CD4-positive, alpha-beta T cell treated with Interleukin-6 for 4 hours (primary cell): ENCODE results near the gene SPATS2.
"Not testable (repeated sequence)": the region's sequence is repeated elsewhere in the genome, so short reads cannot be mapped to it uniquely, and the experiment has no call there.

Experiments used
- DNase-seq: peaks from one replicate; pipeline ENCODE4 v3.0.0-alpha.2; 2020; ENCODE audit warnings: mixed read lengths

SPATS2 gene

DNA sequence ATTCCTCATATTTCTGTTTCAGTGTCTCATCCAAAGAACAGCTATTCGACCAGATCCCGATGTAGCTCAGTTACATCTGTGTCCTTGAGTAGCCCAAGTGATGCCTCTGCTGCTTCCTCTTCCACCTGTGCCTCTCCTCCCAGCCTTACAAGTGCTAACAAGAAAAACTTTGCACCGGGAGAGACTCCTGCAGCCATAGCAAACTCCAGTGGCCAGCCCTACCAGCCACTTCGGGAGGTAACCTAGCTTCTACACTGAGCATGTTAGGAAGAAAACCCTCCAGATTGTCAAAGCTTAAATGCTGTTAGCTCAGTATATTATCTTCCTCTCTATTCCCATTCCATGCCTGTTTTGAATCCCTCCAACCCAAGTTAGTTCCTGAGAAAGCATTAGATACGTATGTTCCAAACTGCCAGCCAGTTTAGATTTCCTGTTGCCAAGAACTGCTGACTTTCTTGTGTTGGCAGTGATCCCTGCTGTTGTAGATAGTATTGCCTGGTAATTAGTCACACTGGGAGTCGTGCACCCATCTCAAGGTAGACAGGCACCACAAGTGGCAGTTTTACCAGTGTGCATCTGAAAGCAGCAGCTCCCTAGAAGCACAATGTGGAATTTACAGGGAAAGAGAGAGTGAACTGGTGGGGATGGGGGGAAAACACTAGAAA, 157.5 kb downstream of the SPATS2 start:
- DNase-seq = no peak

DNA sequence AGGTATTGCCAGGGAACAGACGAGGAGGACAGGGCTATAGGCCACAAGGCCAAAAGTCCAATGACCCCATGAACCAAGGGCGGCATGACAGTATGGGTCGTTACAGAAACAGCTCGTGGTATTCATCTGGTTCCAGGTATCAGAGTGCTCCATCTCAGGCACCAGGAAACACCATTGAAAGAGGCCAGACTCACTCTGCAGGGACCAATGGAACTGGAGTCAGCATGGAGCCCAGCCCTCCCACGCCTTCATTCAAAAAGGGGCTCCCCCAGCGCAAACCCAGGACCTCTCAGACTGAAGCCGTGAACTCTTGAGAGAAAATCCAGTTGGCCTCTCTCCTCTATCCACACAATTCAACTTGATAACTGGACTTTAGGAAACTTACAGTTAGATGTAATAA, 158.7 kb downstream of the SPATS2 start:
- DNase-seq = no peak

DNA sequence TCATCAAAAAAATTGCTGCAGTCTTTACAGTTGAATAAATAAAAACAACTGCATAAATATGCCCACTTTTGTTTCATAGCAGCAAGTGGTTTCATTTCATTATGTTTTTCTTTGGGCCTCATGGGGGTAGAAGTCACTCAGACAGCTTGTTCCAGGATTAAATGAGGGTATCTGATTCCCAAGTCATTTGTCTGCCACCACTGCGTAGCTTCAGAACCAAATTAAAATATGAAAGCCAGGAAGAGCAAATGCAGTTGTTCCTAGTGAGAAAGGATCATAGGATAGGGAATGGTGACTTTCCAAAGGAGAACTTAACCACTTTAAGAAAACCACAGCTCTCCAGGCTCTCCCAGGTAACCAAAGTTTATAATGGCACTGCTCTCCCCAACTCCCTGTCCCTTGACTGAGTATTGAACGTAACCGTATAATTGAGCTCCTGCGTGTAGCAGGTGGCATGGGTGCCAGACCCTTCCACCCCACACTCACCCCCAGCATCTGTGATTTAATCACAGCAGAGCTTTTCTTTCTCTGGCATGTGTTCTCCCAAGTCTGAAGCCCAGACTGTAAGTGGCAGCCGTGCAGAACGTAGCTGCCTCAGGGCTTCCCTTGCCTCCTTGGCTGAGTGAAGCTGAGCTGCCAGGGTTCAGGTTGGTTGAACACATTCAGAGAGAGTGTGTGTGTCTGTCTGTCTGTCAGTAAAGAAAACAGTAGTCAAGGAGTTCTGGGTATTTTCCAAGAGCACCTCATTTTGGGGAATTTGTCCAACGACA, 160.3 kb downstream of the SPATS2 start:
- DNase-seq = no peak

DNA sequence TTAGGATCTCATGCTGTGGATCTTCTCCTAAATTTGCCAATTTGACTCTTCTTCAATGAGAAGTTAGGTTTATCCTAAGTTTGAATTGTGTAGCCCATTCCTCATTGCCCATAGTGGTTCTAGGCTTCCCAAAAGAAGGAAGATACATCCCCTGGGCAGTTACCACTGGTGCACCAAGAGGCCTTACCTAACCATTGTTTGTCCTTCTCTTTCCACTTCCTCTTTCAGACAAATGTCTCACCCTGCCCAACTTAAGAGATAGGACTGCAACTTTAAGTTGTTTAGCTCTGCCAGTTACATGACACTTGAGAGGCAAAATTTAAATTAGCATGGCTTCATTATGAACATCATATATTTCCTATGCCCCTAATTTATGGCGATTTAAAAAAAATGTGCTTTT, 162.2 kb downstream of the SPATS2 start:
- DNase-seq = no peak

DNA sequence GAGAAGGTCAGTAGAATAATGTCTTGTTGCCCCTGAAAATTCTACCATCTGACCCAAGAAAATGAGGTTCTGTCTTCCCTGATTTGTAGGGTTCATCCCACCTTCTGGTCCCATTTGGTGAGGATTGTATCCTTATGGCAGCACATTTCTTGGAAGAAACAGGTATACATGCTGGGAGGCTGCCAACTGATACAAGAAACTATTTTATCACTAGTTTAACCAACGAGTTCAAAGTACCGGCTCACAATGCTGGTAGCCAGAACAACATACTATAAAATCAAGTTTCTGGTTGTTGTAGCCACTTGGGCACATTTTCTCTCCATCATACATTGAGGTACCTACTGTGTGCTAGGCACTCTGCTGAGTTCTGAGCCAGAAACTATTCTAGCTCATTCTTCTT, 164.5 kb downstream of the SPATS2 start:
- no peak for DNase-seq

DNA sequence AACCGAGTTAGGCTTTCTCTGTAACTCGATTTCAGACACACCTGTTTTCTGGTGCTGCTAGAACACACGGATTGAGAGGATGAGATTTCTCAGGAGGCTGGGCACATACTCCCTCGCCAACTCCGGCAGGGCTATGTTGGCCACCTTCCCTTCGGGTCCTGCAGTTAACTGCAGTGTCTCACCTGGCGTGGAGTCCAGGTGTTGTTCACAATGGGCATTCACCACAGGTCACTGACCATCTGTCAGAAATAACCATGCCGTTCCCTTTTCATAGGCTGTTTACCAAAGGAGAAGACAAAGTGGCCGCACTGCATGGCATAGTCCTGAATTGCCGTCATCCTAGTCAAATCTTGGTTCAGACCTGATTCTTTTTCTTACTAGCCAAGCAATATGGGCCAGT, 166.1 kb downstream of the SPATS2 start:
- no peak for DNase-seq

DNA sequence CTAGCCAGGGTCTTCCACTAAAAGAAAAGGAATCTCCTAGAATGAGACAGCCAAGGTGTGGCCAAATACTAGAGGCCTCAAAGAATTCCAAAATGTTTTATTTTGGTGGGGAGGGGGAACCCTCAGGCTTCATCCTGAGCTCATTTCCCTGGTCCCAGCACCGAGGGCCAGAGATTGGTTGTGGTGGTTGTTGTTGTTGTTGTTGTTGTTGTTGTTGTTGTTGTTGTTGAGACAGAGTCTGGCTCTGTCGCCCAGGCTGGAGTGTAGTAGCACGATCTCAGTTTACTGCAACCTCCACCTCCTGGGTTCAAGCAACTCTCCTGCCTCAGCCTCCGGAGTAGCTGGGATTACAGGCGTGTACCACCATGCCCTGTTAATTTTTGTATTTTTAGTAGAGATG, 166.9 kb downstream of the SPATS2 start:
- not testable (repeated sequence) for DNase-seq

DNA sequence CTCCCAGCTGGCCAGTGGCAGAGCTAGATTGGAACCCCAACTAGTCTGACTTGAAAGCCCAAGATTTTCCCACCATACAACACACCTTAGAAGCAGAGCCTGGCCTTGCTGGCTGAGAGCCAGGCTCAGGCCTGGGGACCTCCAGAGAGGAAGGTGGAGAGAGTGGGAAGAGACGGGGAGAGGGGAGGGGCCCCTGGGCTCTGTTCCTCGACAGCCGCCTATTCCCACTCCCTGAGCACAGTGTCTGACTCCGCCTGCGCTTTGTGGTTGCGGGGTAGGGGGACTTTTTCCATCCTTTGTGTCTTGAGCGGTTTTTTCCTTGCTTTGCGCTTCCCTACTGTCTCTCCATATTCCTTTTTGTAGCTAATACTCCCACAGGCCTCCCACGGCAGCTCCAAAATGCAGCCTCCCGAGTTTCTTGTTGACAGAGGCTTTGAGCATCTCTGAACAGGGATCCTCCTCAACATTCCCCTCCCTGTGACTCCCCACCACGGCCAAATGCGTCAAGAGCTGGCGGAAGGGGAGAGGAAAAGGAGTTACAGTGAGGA, 167.5 kb downstream of the SPATS2 start:
- DNase-seq = no peak

DNA sequence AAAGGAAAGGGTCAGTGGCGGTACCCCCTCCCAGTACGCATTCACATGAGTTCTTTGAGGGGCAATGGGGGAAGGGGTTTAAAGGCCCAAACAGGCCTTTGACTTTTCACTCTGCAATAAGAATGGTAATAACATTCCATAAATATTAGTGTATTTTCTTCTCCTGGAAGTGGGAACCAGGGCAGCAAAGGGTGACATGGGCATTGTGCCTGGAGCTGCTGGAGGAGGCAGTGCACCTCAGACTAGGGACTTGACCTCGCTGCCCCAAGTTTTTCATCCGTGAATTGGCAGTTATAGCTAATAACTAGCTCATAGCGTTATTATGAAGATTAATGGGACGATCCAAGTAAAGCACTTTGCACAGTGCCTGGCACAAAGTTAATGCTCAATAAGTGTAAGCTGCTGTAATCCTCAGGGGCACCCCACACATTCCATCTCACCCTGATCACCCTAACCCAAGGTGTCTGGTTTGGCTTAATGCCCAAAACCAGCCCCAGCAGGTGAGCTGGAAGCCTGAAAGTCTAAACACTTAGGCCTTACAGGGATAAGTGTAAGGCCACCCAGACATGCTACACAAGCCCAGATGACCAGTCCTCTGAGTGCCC, 168.8 kb downstream of the SPATS2 start:
- DNase-seq = no peak

DNA sequence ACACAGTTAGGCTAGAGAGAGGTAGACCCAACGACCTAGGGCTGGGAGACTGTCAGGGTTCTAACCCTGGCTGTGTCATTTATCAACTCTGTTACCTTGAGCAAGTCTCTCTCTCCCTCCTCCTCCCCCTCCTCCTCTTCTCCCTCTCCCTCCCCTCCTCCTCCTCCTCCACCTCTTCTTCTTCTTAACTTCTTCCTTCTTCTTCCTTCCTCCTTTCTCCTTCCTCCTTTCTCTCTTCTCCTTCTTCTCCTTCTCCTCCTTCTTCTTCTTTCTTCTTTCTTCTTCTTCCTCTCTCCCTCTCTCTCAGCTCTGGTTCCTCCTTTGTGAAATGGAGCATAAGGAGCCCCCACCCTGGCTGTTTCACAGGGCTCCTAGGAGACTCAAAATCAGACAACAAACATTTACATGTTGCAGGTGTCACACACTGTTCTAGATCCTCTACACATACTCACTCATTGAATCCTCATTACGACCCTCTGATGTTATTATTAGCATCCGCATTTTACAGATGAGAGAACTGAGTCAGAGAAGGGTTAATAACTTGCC, 169.3 kb downstream of the SPATS2 start:
- DNase-seq = no peak

DNA sequence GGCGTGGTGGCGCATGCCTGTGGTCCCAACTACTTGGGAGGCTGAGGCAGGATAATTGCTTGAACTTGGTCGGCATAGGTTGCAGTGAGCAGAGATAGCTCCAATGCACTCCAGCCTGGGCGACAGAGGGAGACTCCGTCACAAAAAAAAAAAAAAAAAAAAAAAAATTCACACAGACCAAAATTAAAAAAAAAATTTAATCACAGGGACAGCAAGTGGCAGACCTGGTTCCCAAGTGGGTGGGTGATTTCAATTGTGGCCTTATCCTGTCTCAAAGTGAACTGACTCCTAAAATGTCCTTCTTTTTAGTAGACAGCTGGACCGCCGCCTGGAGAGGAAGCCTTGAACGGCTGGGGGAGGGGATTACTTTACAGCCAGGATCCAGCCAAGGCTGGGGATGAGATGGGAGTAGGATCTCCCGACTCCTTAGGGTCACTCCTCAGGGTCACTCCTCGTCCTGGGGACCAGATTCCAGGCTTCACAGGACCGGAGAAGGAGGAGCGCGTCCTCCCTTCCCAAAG, 170.0 kb downstream of the SPATS2 start:
- no peak for DNase-seq

DNA sequence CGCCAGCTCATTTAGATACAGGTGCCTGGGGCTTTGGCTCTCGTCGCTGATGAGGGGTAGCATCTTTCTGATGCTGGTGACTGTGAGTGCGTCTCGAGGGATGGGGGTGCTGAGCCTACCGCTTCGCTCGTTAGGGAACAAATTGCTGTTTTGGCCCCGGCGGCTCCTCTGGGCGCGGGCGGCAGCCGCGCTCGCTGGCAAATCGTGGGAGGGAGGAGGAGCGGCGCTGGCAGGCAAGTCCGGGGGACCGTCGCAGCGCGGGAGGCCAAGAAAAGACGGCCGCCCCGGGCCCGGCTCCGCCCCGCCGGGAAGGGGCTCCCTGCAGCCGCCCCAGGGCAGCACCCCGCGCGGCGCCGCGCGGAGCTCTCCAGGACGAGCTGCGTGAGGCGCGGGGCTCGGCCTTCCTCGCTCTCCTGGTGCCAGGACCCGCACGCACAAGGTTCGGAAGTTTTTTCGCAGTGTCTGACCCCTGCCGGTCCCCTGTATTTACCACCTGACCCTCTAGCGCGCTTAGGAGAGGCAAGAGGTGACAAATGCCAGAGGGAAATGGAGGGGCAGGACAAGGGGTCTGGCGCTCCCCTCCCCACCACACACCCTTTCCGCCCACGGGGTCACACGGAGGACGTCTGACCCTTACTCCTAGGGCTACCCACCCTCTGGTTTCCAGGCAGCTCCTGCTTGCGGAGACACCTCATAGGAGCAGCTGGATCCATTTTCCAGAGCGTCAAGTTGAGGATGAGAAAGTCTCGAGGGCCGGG, 170.7 kb downstream of the SPATS2 start:
- DNase-seq = peak; percentile 42

DNA sequence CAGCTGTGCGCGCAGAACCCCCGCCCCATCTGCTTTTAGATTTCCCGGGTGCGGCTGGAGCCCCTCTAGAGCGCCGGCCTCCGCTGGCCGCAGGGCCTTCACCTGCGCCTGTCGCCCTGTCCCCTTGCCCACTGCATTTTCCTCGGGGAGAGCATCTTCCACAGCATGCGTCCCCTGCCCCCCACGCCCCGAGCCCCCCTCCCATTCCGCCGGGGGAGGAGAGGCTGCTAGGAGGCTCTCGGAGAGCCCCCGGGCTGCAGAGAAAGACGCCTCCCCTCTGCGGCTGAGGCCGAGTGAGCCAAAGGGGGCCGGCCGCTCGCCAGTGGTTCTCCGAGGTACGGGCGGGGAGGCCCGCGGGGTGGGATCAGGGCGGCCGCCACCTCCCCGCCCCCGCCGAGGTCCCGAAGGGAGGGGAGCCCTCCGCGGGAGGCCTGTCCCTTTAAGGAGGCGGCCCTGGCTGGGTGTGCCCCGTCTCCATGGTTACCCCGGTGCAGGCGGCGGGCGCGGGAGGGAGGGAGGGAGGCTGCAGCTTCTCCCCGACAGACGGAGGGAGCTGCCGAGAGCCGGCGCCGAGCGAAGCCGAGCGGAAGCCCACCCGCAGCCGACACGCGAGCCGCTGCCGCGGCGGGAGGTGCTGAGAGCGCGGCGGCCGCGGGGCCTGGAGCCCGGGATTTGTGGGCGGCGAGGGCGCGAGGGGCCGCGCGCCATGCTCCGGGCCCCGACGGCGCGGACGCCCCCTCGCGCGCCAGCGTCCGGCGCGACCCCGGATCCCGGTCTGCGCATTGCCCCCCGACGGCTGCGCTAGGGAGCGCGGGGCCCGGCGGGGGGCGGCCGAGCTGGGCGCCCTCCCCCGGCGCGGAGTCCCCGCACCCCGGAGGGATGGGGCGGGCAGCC, 171.5 kb downstream of the SPATS2 start, which contains the start of gene KCNH3:
Gene KCNH3 (plus strand): TSS at position 521 of the 894 bp plus-strand sequence. CDS start 387 bp downstream, outside the sequence.
- peak; percentile 93 for DNase-seq

DNA sequence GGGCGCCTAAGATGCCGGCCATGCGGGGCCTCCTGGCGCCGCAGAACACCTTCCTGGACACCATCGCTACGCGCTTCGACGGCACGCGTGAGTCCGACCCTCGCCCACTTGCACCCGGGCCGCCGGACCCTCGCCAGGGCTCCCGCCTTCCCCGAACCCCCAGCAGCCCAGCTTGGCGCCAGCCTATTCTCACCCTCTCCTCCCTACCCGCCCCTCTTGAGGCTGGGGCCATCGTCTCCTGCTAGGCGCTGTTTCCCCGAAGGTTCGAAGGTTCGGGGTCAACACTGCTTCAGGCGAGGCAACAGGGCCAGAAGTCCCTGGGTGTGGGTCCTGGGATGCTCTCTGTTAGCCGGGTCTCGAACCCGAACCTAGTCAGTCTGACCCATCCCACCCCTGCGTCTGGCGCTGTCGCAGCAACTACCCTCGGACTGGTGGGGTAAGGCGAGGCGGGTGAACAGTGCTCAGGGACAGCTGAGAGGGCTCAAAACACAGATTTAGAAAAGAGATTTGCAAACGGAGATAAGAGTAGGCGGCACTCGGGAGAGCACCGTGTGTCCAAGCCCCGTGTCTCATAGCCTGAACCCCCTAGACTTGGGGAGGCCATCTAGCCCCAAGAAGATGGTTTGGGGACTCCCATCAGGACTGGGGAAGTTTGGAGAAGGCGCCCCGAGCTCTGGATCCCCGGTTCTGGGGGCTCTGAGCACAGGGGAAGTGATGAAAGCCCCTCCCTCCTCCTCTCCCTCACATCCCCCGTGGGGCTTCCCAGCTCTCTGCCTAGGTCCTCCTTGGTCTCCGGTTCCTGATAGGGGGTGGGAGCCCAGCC, 172.4 kb downstream of the SPATS2 start:
- peak; percentile 6 for DNase-seq

DNA sequence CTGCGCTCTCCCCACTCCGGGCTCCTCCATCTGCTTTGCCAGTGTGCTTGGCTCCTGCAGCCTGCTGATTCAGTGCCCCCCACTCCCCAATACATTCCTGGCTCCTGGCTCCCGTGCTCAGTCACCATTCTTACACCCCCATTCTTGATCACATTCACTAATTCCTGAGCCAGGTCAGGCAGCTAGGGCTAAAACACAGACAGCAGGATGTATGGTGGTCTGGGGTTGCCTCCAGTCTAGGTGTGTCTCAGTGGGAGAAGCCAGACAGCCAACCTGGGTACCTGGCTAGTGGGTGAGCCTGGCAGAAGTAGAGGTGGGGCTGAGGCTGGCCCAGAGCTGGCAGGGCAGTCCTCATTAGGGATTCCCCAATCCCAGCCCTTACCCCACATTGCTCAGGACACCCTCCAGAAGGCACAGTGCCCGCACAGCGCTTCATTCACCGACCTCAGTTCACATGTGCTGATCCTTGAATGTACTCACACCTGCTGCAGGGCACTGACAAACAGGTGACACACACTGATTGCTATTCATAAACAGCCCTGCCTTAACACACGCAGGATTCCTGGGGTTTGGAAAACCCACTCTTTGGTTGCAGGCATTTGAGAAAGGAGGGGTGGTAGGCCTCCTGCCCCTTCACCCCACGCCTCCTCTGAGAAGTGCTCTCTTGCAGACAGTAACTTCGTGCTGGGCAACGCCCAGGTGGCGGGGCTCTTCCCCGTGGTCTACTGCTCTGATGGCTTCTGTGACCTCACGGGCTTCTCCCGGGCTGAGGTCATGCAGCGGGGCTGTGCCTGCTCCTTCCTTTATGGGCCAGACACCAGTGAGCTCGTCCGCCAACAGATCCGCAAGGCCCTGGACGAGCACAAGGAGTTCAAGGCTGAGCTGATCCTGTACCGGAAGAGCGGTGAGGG, 173.2 kb downstream of the SPATS2 start:
- DNase-seq = no peak

DNA sequence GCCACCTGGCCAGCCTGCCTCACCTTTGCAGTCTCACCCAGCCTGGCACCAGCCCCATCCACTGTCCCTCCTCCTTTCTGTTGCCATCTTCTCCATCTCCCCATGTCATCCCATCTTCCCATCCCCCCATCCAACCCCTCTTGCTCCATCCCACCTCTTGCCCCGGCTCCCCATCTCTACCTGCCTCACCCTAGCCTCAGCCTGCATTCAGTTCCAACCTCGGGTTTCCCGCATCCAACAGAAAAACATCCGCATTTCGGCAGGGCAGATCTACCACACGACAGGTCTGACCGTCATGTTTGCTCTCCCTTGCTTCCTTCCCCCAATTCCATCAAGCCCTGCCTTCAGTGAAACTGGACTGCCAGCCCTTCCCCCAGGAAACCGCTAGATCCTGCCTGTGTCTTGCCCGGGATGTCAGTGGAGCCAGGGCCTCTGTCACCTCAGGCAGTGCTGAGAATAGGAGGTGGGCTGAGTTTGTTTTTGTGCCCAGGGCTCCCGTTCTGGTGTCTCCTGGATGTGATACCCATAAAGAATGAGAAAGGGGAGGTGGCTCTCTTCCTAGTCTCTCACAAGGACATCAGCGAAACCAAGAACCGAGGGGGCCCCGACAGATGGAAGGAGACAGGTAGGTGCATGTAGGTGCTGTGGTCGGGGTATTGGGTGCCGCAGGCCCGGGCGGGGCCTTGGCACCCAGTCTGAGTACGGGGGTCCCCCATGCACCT, 174.0 kb downstream of the SPATS2 start:
- no peak for DNase-seq

DNA sequence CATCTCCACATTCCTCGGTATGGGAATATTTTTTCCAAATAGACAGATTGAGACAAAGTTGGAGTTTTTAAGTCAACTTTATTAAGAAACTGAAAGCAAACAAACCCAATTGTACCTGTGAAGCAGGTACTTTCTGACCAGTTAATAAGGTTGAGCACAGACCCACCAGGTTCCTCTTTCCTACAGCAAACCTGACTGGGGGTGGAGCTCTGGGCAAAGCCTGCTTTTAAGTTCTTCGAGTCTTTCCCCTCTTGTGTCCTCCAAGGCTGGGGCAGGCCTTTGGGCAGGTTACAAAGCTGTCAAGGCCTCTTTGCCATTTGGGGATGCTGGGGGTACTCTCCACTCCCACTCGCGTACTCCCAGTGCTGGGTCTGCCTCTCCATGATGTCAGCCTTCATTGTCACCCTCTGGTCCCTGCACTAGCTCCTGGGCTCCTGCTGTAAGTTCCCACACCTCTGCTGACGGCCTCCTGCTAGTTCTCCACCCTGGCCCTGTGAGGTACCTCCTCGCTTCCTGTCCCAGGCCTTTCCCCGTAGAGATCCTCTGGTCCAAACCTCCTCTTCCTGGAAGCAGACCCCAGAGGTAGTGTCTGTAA, 174.7 kb downstream of the SPATS2 start:
- no peak for DNase-seq

DNA sequence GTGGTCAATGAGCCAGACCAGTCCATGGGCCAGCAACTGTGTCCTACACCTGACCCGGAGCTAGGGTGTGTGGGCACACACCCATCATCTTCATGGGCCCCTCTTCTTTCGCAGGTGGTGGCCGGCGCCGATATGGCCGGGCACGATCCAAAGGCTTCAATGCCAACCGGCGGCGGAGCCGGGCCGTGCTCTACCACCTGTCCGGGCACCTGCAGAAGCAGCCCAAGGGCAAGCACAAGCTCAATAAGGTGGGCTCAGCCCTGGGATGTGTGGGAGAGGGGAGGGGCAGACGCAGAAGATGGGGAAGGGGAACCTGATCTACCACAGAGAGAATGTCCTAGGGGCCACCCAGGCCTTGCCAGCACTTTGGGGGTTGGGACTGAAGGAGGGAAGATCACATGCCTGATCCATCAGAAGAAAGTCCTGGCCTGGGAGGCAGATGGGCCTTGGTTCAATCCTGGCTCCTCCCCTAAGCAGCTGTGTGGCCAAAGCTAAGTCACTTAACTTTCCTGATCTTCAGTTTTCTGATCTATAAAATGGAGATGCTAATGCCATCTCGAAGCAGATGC, 175.4 kb downstream of the SPATS2 start:
- no peak for DNase-seq
